GM18861 (cell line): ENCODE measurements around the gene CLN5.
A peak's percentile ranks its signal among the peaks of the same experiment; 100 is the strongest.
"Not testable (repeated sequence)": the region's sequence is repeated elsewhere in the genome, so short reads cannot be mapped to it uniquely, and the experiment has no call there.

ENCODE experiments used
- ATAC-seq: cut with Tn5 transposase; IDR thresholded peaks from one replicate; pipeline ENCODE4 v1.9.1; 2021; ENCODE audit not compliant: unreplicated experiment

Gene CLN5

DNA sequence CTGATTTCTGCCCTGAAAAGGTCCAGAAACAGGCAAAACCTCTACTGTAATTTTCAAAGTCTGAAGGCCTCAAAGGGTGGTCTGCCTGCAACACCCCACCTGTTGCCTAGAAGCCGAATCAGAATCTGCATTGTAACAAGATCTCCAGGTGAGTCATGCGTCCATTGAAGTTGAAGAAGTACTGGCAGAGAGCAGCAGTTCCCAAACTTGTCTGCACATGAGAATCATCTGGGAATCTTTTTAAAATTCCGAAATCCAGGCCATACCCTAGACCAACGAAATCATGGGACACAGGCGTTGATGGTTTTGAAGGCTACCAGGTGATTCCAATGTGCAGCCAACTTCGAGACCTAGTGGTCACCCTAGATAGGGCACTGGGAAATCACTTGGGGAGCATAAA, 16.0 kb upstream of the CLN5 start:
- ATAC-seq, result no peak

DNA sequence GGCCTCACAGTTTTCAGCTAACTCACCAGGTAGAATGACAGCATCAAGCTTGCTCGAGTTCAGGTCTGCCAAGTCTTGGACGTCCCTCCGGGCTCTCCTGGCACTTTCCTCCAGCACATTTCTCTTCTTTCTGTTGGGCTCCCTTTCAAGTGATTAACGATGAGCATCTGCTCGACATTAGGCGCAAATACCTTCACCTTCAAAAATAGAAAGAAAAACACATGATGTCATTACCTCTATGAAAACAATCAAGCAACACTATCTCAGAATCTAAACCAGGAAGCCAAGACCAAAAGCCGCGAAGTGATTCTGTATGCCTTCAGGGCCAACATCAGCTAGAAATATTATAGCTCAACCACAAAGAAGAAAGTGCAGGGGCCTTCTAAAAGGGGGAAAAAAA, 15.4 kb upstream of the CLN5 start:
- ATAC-seq, result no peak

GRCh38 chr13:76976929-76977328, 15.0 kb upstream of the CLN5 start:
- no peak for ATAC-seq

GRCh38 chr13:76980075-76980718, 11.7 kb upstream of the CLN5 start:
- peak; percentile 99 for ATAC-seq

DNA sequence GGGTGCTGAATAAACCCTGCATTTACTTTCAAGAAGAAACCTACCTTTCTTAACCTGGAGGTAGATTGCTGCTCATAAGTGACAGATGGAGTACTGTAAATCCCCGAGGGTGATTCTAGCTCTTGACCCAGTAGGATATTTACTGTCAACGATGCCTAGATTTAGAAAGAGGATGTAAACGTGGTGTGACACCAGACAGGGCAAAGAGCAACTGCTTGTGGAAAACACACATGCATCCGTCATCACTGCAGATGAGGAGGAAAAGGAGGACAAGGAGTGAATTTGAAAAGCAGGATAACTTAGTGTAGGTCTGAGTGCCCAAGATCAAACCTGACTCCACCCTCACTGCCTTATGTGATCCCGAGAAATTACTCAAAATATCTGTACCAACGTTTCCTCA, 9.8 kb upstream of the CLN5 start:
- ATAC-seq, result no peak

GRCh38 chr13:76983676-76984075, 8.2 kb upstream of the CLN5 start:
- no peak for ATAC-seq

GRCh38 chr13:76991432-76991795, 467 bp upstream of the CLN5 start:
- ATAC-seq, result peak; percentile 19

- ATAC-seq, result peak; percentile 2
Measured at GRCh38 chr13:76992548-76993001, 694 bp downstream of the CLN5 start.

DNA sequence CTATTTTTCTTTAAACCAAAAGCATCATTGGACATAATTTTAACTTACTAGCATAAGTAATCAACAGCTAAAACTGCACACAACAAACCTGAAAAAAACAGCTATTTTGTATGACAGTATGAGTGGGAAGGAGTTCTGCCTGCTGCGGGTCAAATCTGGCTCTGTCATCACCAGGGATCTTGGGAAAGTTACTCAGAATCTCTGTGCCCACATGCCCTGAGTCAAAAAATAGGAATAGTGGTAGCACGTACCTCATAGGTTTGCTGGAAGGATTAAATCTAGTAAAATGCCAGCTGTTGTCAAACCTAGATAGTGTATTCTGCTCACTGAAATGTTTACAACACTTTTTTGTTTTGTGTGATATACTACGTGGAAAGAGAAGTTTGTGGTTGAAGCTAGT, 1.1 kb downstream of the CLN5 start:
- ATAC-seq, result no peak

DNA sequence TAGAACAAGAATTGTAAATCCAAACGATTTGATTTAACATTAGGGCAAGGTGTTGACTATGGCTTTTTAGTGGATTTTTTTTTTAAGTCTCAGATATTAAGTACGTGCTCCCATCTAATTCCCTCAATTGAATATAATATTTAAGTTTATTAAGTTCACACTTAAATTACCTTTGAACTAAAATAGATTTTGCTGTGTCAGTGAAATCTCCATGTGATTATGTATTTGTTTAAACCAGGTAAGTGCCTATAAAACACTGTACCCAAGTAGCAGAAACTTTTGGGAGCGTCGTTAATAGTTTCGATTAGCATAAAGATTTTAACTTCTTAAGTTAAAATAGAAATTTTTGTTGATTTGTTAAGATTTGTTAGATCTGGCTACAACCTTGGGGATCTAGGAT, 1.6 kb downstream of the CLN5 start:
- ATAC-seq, result no peak

- ATAC-seq, result no peak
Measured at GRCh38 chr13:76994281-76994680, 2.4 kb downstream of the CLN5 start.

DNA sequence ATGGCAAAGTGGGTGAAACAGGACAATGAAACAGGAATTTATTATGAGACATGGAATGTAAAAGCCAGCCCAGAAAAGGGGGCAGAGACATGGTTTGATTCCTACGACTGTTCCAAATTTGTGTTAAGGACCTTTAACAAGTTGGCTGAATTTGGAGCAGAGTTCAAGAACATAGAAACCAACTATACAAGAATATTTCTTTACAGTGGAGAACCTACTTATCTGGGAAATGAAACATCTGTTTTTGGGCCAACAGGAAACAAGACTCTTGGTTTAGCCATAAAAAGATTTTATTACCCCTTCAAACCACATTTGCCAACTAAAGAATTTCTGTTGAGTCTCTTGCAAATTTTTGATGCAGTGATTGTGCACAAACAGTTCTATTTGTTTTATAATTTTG, 8.6 kb downstream of the CLN5 start:
- ATAC-seq, result no peak

- no peak for ATAC-seq
Measured at GRCh38 chr13:77001540-77001939, 9.7 kb downstream of the CLN5 start.

DNA sequence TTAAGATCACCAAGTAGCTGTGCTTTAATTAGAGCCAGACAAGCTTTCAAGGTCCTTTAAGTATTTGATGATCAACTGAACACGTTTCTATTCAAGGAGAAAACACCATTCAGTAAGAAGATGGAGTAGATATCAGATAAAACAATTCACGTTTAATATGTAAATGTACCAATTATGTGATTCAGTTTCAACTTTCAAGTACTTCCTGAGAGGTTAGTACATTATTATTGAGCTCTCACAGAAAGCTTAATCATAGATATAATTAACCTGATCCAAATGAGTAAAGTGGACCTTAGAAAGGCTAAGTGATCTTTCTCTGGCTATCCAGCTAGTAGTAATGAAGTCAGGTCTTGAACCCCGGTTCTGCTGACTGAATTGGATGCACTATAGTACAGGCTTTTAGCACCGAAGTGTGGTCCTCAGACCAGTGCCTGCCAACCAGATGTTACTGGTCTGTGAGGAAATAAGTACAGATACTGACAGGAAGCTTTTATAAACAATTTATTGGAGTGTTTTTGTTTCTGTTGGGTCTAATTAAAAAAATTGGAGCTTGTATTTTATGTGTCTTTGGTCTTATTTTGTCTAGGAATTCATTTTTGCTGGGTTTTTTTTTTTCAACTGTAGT, 10.2 kb downstream of the CLN5 start:
- ATAC-seq, result no peak

DNA sequence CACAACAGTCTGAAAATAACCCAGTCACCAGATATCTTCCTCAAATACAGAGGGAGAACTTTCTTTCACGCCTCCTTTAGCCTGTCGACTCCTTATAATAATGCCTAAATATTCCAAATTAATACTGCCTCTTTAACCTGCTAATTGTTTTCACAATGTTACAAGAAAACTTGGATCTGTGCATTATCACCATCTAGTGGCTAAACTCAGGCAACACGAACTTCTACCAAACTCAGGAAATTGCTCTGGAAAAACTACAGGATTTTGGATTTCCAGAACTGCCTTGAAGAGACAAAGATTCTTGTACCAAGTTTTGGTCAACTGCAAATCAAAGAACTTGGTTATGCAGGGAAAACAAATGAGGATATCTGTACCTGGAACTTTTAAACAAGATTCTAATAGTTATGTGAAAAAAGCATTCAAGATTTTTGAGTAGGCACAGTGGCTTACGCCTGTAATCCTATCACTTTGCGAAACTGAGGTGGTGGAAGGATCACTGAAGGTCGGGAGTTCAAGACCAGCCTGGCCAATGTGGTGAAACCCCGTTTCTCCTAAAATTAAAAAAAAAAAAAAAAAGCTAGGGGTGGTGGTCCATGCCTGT, 10.8 kb downstream of the CLN5 start:
- ATAC-seq, result no peak

DNA sequence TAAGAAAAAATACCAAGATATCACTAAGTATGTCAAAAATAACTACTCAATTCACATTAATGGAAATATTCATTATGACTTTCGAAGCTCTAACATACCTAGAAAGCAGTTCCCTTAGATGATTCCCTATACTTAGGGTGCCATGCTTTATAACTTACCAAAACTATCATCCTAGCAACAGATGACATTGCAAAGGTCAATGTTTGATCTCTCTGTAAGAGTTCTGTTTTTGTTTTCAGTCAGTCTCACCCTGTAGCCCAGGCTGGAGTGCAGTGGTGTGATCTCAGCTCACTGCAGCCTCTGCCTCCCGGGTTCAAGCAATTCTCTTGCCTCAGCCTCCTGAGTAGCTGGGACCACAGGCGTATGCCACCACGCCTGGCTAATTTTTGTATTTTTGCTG, 16.5 kb downstream of the CLN5 start:
- ATAC-seq, result not testable (repeated sequence)

DNA sequence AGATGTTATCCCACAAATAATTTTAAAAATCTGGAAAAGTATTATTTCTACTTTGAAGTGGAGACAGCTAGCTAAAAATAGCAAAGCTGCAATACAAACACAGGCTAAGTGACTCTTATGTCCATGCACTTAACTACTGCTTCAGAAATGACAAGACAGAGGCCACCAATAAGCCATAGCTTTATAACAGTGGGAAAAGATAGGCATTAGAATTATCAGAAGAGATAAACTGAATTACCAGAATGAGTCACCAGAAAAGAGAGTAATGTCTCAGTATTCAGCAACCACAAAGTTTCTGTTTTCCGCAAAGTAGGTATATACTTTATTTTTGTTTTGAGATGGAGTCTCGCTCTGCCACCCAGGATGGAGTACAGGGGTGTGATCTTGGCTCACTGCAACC, 17.1 kb downstream of the CLN5 start:
- ATAC-seq, result peak; percentile 71

- ATAC-seq, result not testable (repeated sequence)
Measured at GRCh38 chr13:77009719-77010118, 17.8 kb downstream of the CLN5 start.

GRCh38 chr13:77013853-77014542, 22.1 kb downstream of the CLN5 start:
- ATAC-seq, result no peak

DNA sequence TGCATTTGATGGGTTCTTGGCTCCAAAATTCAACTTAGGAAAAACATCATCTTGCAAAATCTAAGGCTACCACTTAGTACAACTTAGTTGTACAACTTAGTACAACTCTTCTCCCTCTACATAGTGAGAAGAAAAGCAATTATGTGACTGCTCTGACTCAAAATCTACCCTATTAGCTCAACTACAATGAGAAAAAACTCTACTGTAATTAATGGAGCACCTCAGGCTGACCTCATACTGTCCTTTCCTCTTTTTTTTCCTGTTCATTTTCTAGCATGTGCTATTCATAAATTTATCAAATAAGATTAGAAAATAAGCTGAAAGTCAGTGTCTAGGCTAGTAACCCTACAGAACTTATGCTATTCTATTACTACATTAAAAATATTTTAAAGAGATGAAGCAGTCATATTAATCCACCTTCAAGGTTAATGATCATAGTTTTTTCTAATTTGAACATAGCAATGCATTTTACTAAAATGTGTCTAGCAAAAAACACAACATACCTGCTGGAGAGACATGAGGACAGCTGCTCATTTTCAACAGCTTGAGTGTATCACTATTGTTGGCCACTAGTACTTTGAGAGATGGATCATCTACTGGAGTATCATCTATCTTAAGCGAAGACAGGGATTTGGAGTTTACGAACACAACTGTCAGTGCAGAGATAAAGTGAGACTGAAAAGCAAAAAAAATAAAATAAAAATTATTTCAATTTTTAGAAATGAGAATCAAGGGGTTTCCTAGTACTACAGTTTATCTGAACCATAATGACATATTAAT, 23.2 kb downstream of the CLN5 start:
- ATAC-seq, result no peak

GRCh38 chr13:77016251-77016812, 24.5 kb downstream of the CLN5 start:
- no peak for ATAC-seq
